ENCODE measurements around the gene MYO15B. TPM values are rescaled to one million over a fixed set of nuclear protein-coding genes. Genes with fewer than 3 reads are reported as not detected.

The MYO15B gene
- total and polyA plus RNA-seq, 2 of the 4 experiments (the other 2 are of a cell fraction): 0.18 to 0.65 TPM

DNA sequence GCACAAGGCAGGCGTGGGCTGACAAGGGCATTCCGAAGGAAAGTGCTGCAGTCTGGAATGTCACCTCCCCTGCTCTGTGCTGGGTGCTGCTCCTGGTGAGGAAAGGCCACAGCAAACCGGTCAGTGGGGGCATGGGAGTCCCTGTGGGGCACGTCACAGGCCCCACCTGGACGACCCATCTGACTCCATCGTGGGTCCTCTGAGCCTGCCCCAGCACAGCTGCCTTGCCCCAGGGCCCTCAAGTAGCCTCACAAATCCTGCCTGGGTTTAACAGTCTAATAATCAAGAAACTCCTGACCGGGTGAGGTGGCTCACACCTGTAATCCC is 2.8 kb upstream of the MYO15B start:
- TF ChIP-seq RAD21 (IDR thresholded peaks at IDR 0.05; ENCODE audit: low read length) (no peak), CEBPB (IDR thresholded peaks at IDR 0.05; ENCODE audit: low read depth, low read length) (no peak)
- WGBS, 2 experiments (ENCODE audit: extremely low coverage in 2 of 2, insufficient read length in 1 of 2): 83% methylated on average over 6 of the region's 7 CpGs; no CpG with 5 or more reads in 1 of the 2 experiments
- Histone ChIP-seq H4K5ac (ENCODE audit: low read depth, low read length) (no peak overlapping the region), H4K91ac (ENCODE audit: insufficient read depth, low read depth, low read length) (no peak overlapping the region), H2BK15ac (ENCODE audit: low read depth, low read length) (no peak overlapping the region), H3K27me3 (ENCODE audit: control insufficient read depth, insufficient read depth, low read length) (peaks cover 26% of the 10 kb centered on the region), H2BK120ac (ENCODE audit: low read depth, low read length) (no peak overlapping the region), H3K18ac (ENCODE audit: low read depth, low read length) (no peak overlapping the region), H3K4me3 (ENCODE audit: insufficient read depth, low read depth, low read length) (no peak overlapping the region), H2BK20ac (ENCODE audit: low read depth, low read length) (no peak overlapping the region), H3K23ac (ENCODE audit: low read depth, low read length) (no peak overlapping the region), H3K4me1 (ENCODE audit: control insufficient read depth, insufficient read depth, low read length) (no peaks in the 10 kb centered on the region), H3K79me1 (ENCODE audit: low read depth in 1 of 2, low read length in 2 of 2) (no peaks in the 10 kb centered on the region), H3K4me2 (ENCODE audit: low read depth, low read length) (no peak overlapping the region), H2BK5ac (ENCODE audit: low read depth, low read length, poor library complexity, severe bottlenecking) (no peak overlapping the region), H3K14ac (replicated peaks; ENCODE audit: low read depth, low read length) (no peak overlapping the region), H3K9me1 (ENCODE audit: insufficient read depth, low read length) (no peaks in the 10 kb centered on the region), H3K27ac (ENCODE audit: insufficient read depth, low read length) (no peak overlapping the region), H2AK5ac (ENCODE audit: low read depth, low read length) (no peak overlapping the region), H3K9me3 (ENCODE audit: control insufficient read depth, insufficient read depth, low read length) (peaks cover 4% of the 10 kb centered on the region; the same call in 1 of the 2 replicates), H4K8ac (ENCODE audit: low read depth in 2 of 2, low read length in 2 of 2) (no peak overlapping the region), H2AFZ (replicated peaks; ENCODE audit: low read length, poor library complexity) (no peak overlapping the region), H3K56ac (ENCODE audit: extremely low read depth, insufficient read depth, low read length) (no peak overlapping the region), H3K4ac (ENCODE audit: low read depth, low read length) (no peak overlapping the region), H4K20me1 (ENCODE audit: insufficient read depth, low read length) (no peaks in the 10 kb centered on the region; the same call in 1 of the 2 replicates), H2AK9ac (replicated peaks; ENCODE audit: low read depth, low read length, poor library complexity) (no peak overlapping the region), H3K36me3 (ENCODE audit: control insufficient read depth, insufficient read depth, low read length) (no peaks in the 10 kb centered on the region), H3K9ac (ENCODE audit: low read depth, low read length) (no peak overlapping the region)
- POLR2A ChIA-PET (ENCODE audit: unreplicated experiment): interaction anchor here (0.7 kb wide), 1 partner anchor 67 kb away, joined by 3 read pairs; no protein-coding TSS in a partner anchor
- in situ Hi-C loops (cut with MboI; ENCODE audit: low sequenced_read_pairs) (no loop called here), dilution Hi-C loops (cut with HindIII; ENCODE audit: low sequenced_read_pairs, unreplicated experiment) (no loop called here), intact Hi-C loops (cut with micrococcal nuclease) (no loop called here)
- no peak for DNase-seq
- ATAC-seq (ENCODE audit: low read depth): no peak
- BruUV-seq (replicated peaks): no TSS peak
- CTCF ChIA-PET: interaction anchor here (0.6 to 1.1 kb wide), 3 partner anchors 17 to 169 kb away, joined by 3 to 6 read pairs (median 3); no protein-coding TSS in a partner anchor

Data from IMR-90 (cell line).